Epithelial cell of proximal tubule (primary cell): ENCODE results near the gene ARID4B. TPM values are rescaled to one million over a fixed set of nuclear protein-coding genes. Genes with fewer than 3 reads are reported as not detected.

Experiments used
- DNase-seq: peaks from one replicate; pipeline ENCODE4 v3.0.0-alpha.2; 2011; ENCODE audit warnings: low read depth
- H3K4me3 ChIP-seq: 2 replicates; pipeline ENCODE4 v1.5.1; 2011; ENCODE audit warnings: low read depth, mild to moderate bottlenecking, low read length
- CTCF ChIP-seq: conservative IDR thresholded peaks from 2 replicates; pipeline ENCODE4 v1.5.1; 2012; ENCODE audit warnings: low read depth, mild to moderate bottlenecking, low read length
- total RNA-seq: library from RNA; depleted of rRNA; stranded (reverse); fragments of >200 nt; gene quantifications from 2 replicates; pipeline ENCODE4 v1.2.3, GENCODE V29; 2015

Gene ARID4B
- total RNA-seq, 1 donor from 2014 or later, result 13.8 TPM

- DNase-seq, result no peak
- TF ChIP-seq CTCF, result no peak
- no peak overlapping the region for H3K4me3 ChIP-seq
These were observed 175.7 kb downstream of the ARID4B start for GRCh38 chr1:235152235-235152634.

GRCh38 chr1:235151033-235151432 lies 176.9 kb downstream of the ARID4B start:
- TF ChIP-seq CTCF, result no peak
- DNase-seq, result no peak
- no peak overlapping the region for H3K4me3 ChIP-seq

- no peak for DNase-seq
- TF ChIP-seq CTCF, result no peak
- H3K4me3 ChIP-seq, result no peak overlapping the region
These were observed 178.2 kb downstream of the ARID4B start for GRCh38 chr1:235149824-235150223.

GRCh38 chr1:235147269-235147668 lies 180.7 kb downstream of the ARID4B start:
- no peak for TF ChIP-seq CTCF
- H3K4me3 ChIP-seq, result no peak overlapping the region
- DNase-seq, result no peak

- no peak for DNase-seq
- no peak for TF ChIP-seq CTCF
- no peak overlapping the region for H3K4me3 ChIP-seq
These were observed 182.3 kb downstream of the ARID4B start for GRCh38 chr1:235145639-235146038.

- DNase-seq, result no peak
- no peak for TF ChIP-seq CTCF
These were observed 185.0 kb downstream of the ARID4B start for GRCh38 chr1:235142991-235143390.

GRCh38 chr1:235139315-235139714 lies 188.7 kb downstream of the ARID4B start:
- H3K4me3 ChIP-seq, result no peak overlapping the region
- TF ChIP-seq CTCF, result no peak
- no peak for DNase-seq

More at GRCh38 chr1:235142991-235143390, 185.0 kb downstream of the ARID4B start:
- H3K4me3 ChIP-seq, result no peak overlapping the region
